Spleen (tissue), 11 donors: ENCODE data around the gene GLI2. TPM values are rescaled to one million over a fixed set of nuclear protein-coding genes. Genes with fewer than 3 reads are reported as not detected.

Experiments
- DNase-seq: peaks from one replicate; pipeline ENCODE4 v3.0.0-alpha.2; 2020
- H3K27ac ChIP-seq, 8 donors: fragments of 200-600 bp; sonication (generic) in 7 of 8; 1 replicate in 4 of 8; 2 replicates in 4 of 8; pipeline versions ENCODE4 v1.5.0 to v1.8.0; 2016 to 2021; ENCODE audit warnings: inconsistent platforms in 4 of 8, mild to moderate bottlenecking in 4 of 8, moderate library complexity in 1 of 8
- H3K27me3 ChIP-seq, 7 donors: fragments of 200-600 bp; sonication (generic) in 6 of 7; replicated peaks in 1 of 7; 1 replicate in 4 of 7; 2 replicates in 3 of 7; pipeline versions ENCODE4 v1.5.0 to v1.8.0; 2016 to 2021; ENCODE audit warnings: inconsistent platforms in 3 of 7, mild to moderate bottlenecking in 1 of 7
- H3K36me3 ChIP-seq, 6 donors: fragments of 200-600 bp; sonication (generic) in 5 of 6; 1 replicate in 4 of 6; 2 replicates in 2 of 6; pipeline versions ENCODE4 v1.5.0 to v1.8.0; 2016 to 2021; ENCODE audit warnings: inconsistent platforms in 2 of 6
- H3K4me1 ChIP-seq, 6 donors: fragments of 200-600 bp; sonication (generic) in 5 of 6; 1 replicate in 3 of 6; 2 replicates in 3 of 6; pipeline versions ENCODE4 v1.5.0 to v1.8.0; 2016 to 2021; ENCODE audit warnings: inconsistent platforms in 3 of 6
- H3K4me3 ChIP-seq, 8 donors: fragments of 200-600 bp; sonication (generic) in 7 of 8; 1 replicate in 4 of 8; 2 replicates in 4 of 8; pipeline versions ENCODE4 v1.5.0 to v1.8.0; 2016 to 2021; ENCODE audit warnings: inconsistent platforms in 4 of 8, mild to moderate bottlenecking in 4 of 8, moderate library complexity in 2 of 8
- H3K9me3 ChIP-seq, 8 donors: fragments of 200-600 bp; sonication (generic) in 7 of 8; 1 replicate in 4 of 8; 2 replicates in 4 of 8; pipeline versions ENCODE4 v1.5.0 to v1.8.0; 2016 to 2021; ENCODE audit warnings: inconsistent platforms in 4 of 8
- CTCF ChIP-seq, 11 experiments: fragments of 200-600 bp in 7 of 11; fragments of 450-650 bp in 4 of 11; sonication (generic) in 4 of 11; IDR thresholded peaks in 8 of 11; conservative IDR thresholded peaks in 3 of 11; 1 replicate in 7 of 11; 2 replicates in 4 of 11; pipeline versions ENCODE4 v1.4.0 to v1.8.0; 2016 to 2021; ENCODE audit warnings: antibody characterized with exemption in 11 of 11, inconsistent platforms in 4 of 11, mild to moderate bottlenecking in 1 of 11
- POLR2A ChIP-seq, 3 donors: fragments of 450-650 bp; IDR thresholded peaks; one replicate each; pipeline ENCODE4 v1.5.1; 2017; ENCODE audit warnings: antibody characterized with exemption in 3 of 3, mild to moderate bottlenecking in 1 of 3
- POLR2AphosphoS5 ChIP-seq, 3 donors: sonication (generic); formaldehyde crosslinking; IDR thresholded peaks; one replicate each; pipeline ENCODE4 v1.5.1; 2017; ENCODE audit warnings: antibody characterized with exemption in 3 of 3
- WGBS, 5 donors: extraction: QIAGEN DNeasy Blood & Tissue Kit in 3 of 5; methylation state at CpG; one replicate each; pipeline versions ENCODE4 v1.1.5 to v1.1.7; 2013 to 2018; 5-methylcytosine and 5-hydroxymethylcytosine counted together
- intact Hi-C: fragments of 100-400 bp; cut with DNase I; formaldehyde crosslinking; loops from one replicate; pipeline ENCODE4 v1.15.0; 2023; ENCODE audit warnings: low total_unique reads
- polyA plus RNA-seq, 3 donors: library from polyadenylated mRNA; stranded (reverse); fragments of 200-250 nt; gene quantifications; one replicate each; pipeline ENCODE4 v1.2.1, GENCODE V29; 2013
- total RNA-seq, 7 donors: library from RNA; depleted of rRNA in 3 of 7; stranded (reverse); fragments of >200 nt in 3 of 7; fragmentation: NEBNext Ultra II Directional in 4 of 7; extraction: Animal tissue kit (Norgen Biotek cat#: 25700) in 4 of 7; gene quantifications; one replicate each; pipeline versions ENCODE4 v1.1.0 to v1.2.1, GENCODE V29; 2016 to 2021
- donor health status: healthy with polysubstance abuse.
- donor health status: DM: no; HTN: no; CAD: no; lungs with moderate emphysema.
- donor health status: DM: no; HTN: no; CAD: no.
- donor health status: Bipolar disorder and iron deficiency.
- donor health status: healthy.
- donor health status: DM: no; HTN: no; CAD: no.
- donor health status: DM: yes; HTN: yes; CAD: no.

GLI2 gene
- total and polyA plus RNA-seq, 10 donors = 0.22 to 10.6 (median 1.4) TPM

- Histone ChIP-seq H3K27ac (peak overlapping the region; percentile 21 to 81 (median 74)), H3K9me3 (no peaks in the 10 kb centered on the region), H3K27me3 (peaks cover 0 to 13% (median 0%) of the 10 kb centered on the region in 7 donors), H3K4me3 (no peak overlapping the region), H3K4me1 (peaks cover 0 to 24% (median 7%) of the 10 kb centered on the region in 6 donors), H3K36me3 (no peaks in the 10 kb centered on the region)
- WGBS, 5 donors = 84 to 92% (median 87%) methylated on average over 11 to 14 of the region's 14 CpGs
- DNase-seq = peak; percentile 70
- intact Hi-C loops = no loop called here
- TF ChIP-seq CTCF (IDR thresholded peaks at IDR 0.05 in 8 of 11, conservative IDR thresholded peaks at IDR 0.05 in 3 of 11) = no peak
- TF ChIP-seq POLR2AphosphoS5 (IDR thresholded peaks at IDR 0.05) = no peak
- no peak for TF ChIP-seq POLR2A (IDR thresholded peaks at IDR 0.05)
Measured at GRCh38 chr2:120766470-120767351, 31.0 kb downstream of the GLI2 start.

GRCh38 chr2:120767486-120768005 lies 31.9 kb downstream of the GLI2 start:
- peak overlapping the region in 4 of 8 donors; percentile 58 to 77 (median 72) for H3K27ac ChIP-seq
- peaks cover 0 to 24% (median 9%) of the 10 kb centered on the region in 6 donors for H3K4me1 ChIP-seq
- intact Hi-C loops = no loop called here

GRCh38 chr2:120768112-120769048 lies 32.7 kb downstream of the GLI2 start:
- Histone ChIP-seq H3K27me3 (peaks cover 0 to 9% (median 0%) of the 10 kb centered on the region in 7 donors), H3K9me3 (no peaks in the 10 kb centered on the region), H3K36me3 (no peaks in the 10 kb centered on the region), H3K4me1 (peaks cover 0 to 22% (median 9%) of the 10 kb centered on the region in 6 donors), H3K27ac (peak overlapping the region in 2 of 8 donors; percentile 75 to 77), H3K4me3 (no peak overlapping the region)
- peak; percentile 61 for DNase-seq
- WGBS, 5 donors = 82 to 91% (median 83%) methylated on average over 17 of the region's 17 CpGs
- intact Hi-C loops = no loop called here
- TF ChIP-seq POLR2AphosphoS5 (IDR thresholded peaks at IDR 0.05) (no peak), CTCF (IDR thresholded peaks at IDR 0.05 in 8 of 11, conservative IDR thresholded peaks at IDR 0.05 in 3 of 11) (no peak), POLR2A (IDR thresholded peaks at IDR 0.05) (no peak)

More at GRCh38 chr2:120767486-120768005, 31.9 kb downstream of the GLI2 start:
- Histone ChIP-seq H3K36me3 (no peaks in the 10 kb centered on the region), H3K27me3 (peaks cover 0 to 9% (median 0%) of the 10 kb centered on the region in 7 donors), H3K9me3 (no peaks in the 10 kb centered on the region), H3K4me3 (no peak overlapping the region)
- TF ChIP-seq CTCF (IDR thresholded peaks at IDR 0.05 in 8 of 11, conservative IDR thresholded peaks at IDR 0.05 in 3 of 11) (no peak), POLR2AphosphoS5 (IDR thresholded peaks at IDR 0.05) (no peak), POLR2A (IDR thresholded peaks at IDR 0.05) (no peak)
- WGBS, 5 donors = 79 to 92% (median 89%) methylated on average over 10 of the region's 10 CpGs
- peak; percentile 57 for DNase-seq
